ENCODE data around the gene SETBP1. TPM values are rescaled to one million over a fixed set of nuclear protein-coding genes. Genes with fewer than 3 reads are reported as not detected.
A peak's percentile ranks its signal among the peaks of the same experiment; 100 is the strongest.

SETBP1 gene
- total RNA-seq, 1 experiment from 2014 or later = 1.0 TPM

GRCh38 chr18:44968336-44968735 lies 287.6 kb downstream of the SETBP1 start:
- DNase-seq (ENCODE audit: low read depth) = no peak

- DNase-seq (ENCODE audit: low read depth) = no peak
Measured at GRCh38 chr18:44969214-44969795, 288.6 kb downstream of the SETBP1 start.

GRCh38 chr18:44973282-44973681 lies 292.6 kb downstream of the SETBP1 start:
- DNase-seq (ENCODE audit: low read depth) = no peak

- no peak for DNase-seq (ENCODE audit: low read depth)
Measured at GRCh38 chr18:44974174-44974573, 293.5 kb downstream of the SETBP1 start.

GRCh38 chr18:44977856-44978255 lies 297.2 kb downstream of the SETBP1 start:
- no peak for DNase-seq (ENCODE audit: low read depth)

GRCh38 chr18:44979748-44980147 lies 299.1 kb downstream of the SETBP1 start:
- DNase-seq (ENCODE audit: low read depth) = no peak

GRCh38 chr18:44981121-44981520 lies 300.4 kb downstream of the SETBP1 start:
- DNase-seq (ENCODE audit: low read depth) = no peak

- no peak for DNase-seq (ENCODE audit: low read depth)
Measured at GRCh38 chr18:44986933-44987332, 306.2 kb downstream of the SETBP1 start.

- DNase-seq (ENCODE audit: low read depth) = no peak
Measured at GRCh38 chr18:44987371-44987770, 306.7 kb downstream of the SETBP1 start.

- no peak for DNase-seq (ENCODE audit: low read depth)
Measured at GRCh38 chr18:44988821-44989587, 308.3 kb downstream of the SETBP1 start.

- DNase-seq (ENCODE audit: low read depth) = no peak
Measured at GRCh38 chr18:44996261-44996660, 315.6 kb downstream of the SETBP1 start.

GRCh38 chr18:44997174-44997573 lies 316.5 kb downstream of the SETBP1 start:
- no peak for DNase-seq (ENCODE audit: low read depth)

- no peak for DNase-seq (ENCODE audit: low read depth)
Measured at GRCh38 chr18:44998360-44998759, 317.7 kb downstream of the SETBP1 start.

GRCh38 chr18:45004546-45005080 lies 323.9 kb downstream of the SETBP1 start:
- DNase-seq (ENCODE audit: low read depth) = no peak

- no peak for DNase-seq (ENCODE audit: low read depth)
Measured at GRCh38 chr18:45006934-45007333, 326.2 kb downstream of the SETBP1 start.

GRCh38 chr18:45007531-45007930 lies 326.8 kb downstream of the SETBP1 start:
- DNase-seq (ENCODE audit: low read depth) = no peak

- DNase-seq (ENCODE audit: low read depth) = no peak
Measured at GRCh38 chr18:45008694-45009413, 328.2 kb downstream of the SETBP1 start.

GRCh38 chr18:45009756-45010155 lies 329.1 kb downstream of the SETBP1 start:
- DNase-seq (ENCODE audit: low read depth) = no peak

GRCh38 chr18:45012286-45012685 lies 331.6 kb downstream of the SETBP1 start:
- no peak for DNase-seq (ENCODE audit: low read depth)

- peak; percentile 81 for DNase-seq (ENCODE audit: low read depth)
Measured at GRCh38 chr18:45014047-45014501, 333.4 kb downstream of the SETBP1 start.

GRCh38 chr18:45015788-45016128 lies 335.1 kb downstream of the SETBP1 start:
- DNase-seq (ENCODE audit: low read depth) = no peak

GRCh38 chr18:45019469-45019868 lies 338.8 kb downstream of the SETBP1 start:
- DNase-seq (ENCODE audit: low read depth) = no peak

GRCh38 chr18:45023519-45023918 lies 342.8 kb downstream of the SETBP1 start:
- DNase-seq (ENCODE audit: low read depth) = no peak

Data from Daoy (cell line).